HK-2 (cell line): ENCODE measurements around the gene JAKMIP3.
A peak's percentile ranks its signal among the peaks of the same experiment; 100 is the strongest.
"Not testable (repeated sequence)": the region's sequence is repeated elsewhere in the genome, so short reads cannot be mapped to it uniquely, and the experiment has no call there.

Source experiments
- DNase-seq: peaks from one replicate; pipeline ENCODE4 v3.0.0-alpha.2; 2018; ENCODE audit not compliant: unreplicated experiment

Gene JAKMIP3

GRCh38 chr10:132064771-132065437 is 842 bp upstream of the JAKMIP3 start:
- no peak for DNase-seq

GRCh38 chr10:132066186-132066585 is 440 bp downstream of the JAKMIP3 start:
- no peak for DNase-seq

GRCh38 chr10:132066812-132067211 is 1.1 kb downstream of the JAKMIP3 start:
- DNase-seq = no peak

GRCh38 chr10:132068431-132069121 is 2.8 kb downstream of the JAKMIP3 start:
- no peak for DNase-seq

GRCh38 chr10:132069122-132069848 is 3.5 kb downstream of the JAKMIP3 start:
- DNase-seq = no peak

- DNase-seq = no peak
Measured at GRCh38 chr10:132069849-132070182, 4.1 kb downstream of the JAKMIP3 start.

- no peak for DNase-seq
Measured at GRCh38 chr10:132070724-132071123, 5.0 kb downstream of the JAKMIP3 start.

GRCh38 chr10:132071667-132072066 is 5.9 kb downstream of the JAKMIP3 start:
- no peak for DNase-seq

- no peak for DNase-seq
Measured at GRCh38 chr10:132075909-132076577, 10.3 kb downstream of the JAKMIP3 start.

GRCh38 chr10:132076578-132077081 is 10.9 kb downstream of the JAKMIP3 start:
- DNase-seq = no peak

- no peak for DNase-seq
Measured at GRCh38 chr10:132077091-132077490, 11.3 kb downstream of the JAKMIP3 start.

GRCh38 chr10:132078746-132079345 is 13.1 kb downstream of the JAKMIP3 start:
- DNase-seq = no peak

GRCh38 chr10:132084384-132084783 is 18.6 kb downstream of the JAKMIP3 start:
- DNase-seq = not testable (repeated sequence)

GRCh38 chr10:132093236-132093635 is 27.5 kb downstream of the JAKMIP3 start:
- not testable (repeated sequence) for DNase-seq

- no peak for DNase-seq
Measured at GRCh38 chr10:132094581-132095234, 29.0 kb downstream of the JAKMIP3 start.

GRCh38 chr10:132095403-132096113 is 29.8 kb downstream of the JAKMIP3 start:
- DNase-seq = no peak

- peak; percentile 58 for DNase-seq
Measured at GRCh38 chr10:132096223-132096622, 30.5 kb downstream of the JAKMIP3 start.

- no peak for DNase-seq
Measured at GRCh38 chr10:132096863-132097478, 31.2 kb downstream of the JAKMIP3 start.

- no peak for DNase-seq
Measured at GRCh38 chr10:132097609-132098377, 32.0 kb downstream of the JAKMIP3 start.
